T-helper 9 cell (primary cell): ENCODE data around the gene WDFY4.
A peak's percentile ranks its signal among the peaks of the same experiment; 100 is the strongest.

Source experiments
- DNase-seq: peaks from one replicate; pipeline ENCODE4 v3.0.0-alpha.2; 2020

Gene WDFY4

DNA sequence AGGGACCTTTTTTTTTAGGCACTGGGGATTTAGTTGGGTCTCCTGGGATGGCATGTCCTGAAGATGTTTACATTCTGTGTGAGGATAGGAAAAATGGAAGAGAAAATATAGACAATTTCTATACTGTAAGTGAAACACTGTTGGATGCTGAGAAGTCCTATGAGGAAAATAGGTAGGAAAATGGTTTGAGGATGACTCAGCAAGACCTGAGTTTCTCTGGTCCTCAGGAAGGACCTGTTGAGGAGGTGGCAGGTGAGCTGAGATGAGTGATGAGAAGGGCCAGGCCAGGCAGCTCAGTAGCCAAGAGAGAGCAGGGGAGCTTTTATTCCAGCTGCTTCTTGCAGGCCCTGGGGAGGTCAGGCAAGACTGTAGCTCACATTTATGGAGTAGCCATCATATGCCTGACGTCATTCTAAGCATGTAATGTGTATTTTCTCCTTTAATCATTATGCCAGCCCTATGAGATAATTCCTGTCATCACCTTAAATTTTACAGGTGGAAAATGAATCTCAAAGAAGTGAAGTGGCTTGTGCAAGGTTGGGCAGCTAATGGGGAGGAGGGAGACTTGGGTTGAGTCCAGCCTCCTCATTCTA, 274.0 kb downstream of the WDFY4 start:
- no peak for DNase-seq

DNA sequence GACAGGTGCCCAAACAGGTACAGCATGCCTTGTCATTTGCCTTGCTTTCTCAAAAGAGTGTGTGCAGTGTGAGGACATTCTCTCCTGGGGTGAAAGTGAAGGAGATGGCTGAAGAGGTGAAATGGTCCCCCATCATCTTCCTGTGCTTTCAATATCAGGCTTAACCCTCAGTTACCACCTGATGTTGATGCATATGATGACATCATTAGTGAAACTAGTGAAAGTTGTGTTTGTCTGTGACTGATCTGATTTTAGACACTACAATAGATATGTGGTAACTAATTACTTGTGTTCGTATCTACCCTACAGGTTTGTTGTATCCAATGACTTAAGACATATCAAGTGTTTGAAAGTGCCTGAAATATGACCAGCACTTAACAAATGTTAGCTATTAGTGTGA, 279.4 kb downstream of the WDFY4 start:
- DNase-seq = no peak

- no peak for DNase-seq
Observed at GRCh38 chr10:48965460-48965859, 280.8 kb downstream of the WDFY4 start.

DNA sequence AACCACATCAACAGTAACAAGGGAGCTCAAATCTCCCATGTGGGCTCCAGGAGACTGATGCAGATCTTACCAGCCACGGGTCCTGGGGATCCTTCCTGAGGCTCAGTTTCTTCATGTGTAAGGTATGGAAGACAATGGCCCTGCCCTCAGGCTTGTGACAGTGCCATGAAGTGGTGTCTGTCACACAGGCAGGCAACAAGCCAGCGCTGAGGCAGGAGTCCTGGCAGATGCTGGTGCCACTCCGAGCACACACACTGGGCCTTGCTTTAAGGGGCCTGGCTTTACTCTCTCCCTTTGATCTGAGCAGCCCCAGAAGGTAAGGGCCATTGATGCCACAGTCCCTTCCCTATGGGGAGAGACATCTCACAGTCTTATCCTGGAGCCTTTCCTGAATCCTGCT, 283.4 kb downstream of the WDFY4 start:
- no peak for DNase-seq

DNA sequence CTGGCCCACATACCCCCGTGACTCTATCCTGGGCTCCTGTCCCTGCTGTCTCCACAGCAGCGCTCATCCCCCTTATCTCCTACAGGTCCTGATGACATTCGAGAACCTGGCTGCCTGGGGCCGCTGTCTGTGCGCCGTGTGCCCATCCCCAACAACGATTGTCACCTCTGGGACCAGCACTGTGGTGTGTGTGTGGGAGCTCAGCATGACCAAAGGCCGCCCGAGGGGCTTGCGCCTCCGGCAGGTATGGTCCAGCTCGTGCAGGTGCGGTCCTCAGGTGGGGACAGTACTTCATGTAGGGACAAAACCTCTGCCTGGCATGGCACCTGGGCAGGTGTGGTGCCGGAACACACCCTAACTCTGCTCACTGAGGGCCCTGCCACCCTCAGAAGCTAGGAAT, 285.4 kb downstream of the WDFY4 start:
- DNase-seq = no peak

- DNase-seq = no peak
Observed at GRCh38 chr10:48970654-48971053, 286.0 kb downstream of the WDFY4 start.

DNA sequence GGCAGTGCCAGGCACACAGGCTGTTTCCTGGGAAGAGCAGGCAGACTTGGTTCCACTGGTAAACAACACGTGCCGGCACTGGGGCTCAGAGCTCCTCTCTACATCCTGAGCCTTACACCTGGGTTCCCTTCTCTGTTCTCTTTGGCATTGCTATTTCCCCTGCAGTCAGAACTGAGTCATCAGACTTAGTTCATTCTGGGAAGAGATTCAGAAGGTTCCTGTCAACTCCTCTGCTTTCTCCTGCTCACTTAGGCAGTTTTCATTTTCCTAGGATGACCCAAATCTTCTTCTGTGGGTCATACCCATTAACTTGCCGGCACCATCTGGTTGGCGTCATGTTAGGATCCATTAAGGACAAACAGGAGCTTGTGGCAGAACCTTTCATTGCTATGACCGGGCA, 288.4 kb downstream of the WDFY4 start:
- no peak for DNase-seq

- DNase-seq = no peak
Observed at GRCh38 chr10:48974510-48975156, 290.0 kb downstream of the WDFY4 start.

DNA sequence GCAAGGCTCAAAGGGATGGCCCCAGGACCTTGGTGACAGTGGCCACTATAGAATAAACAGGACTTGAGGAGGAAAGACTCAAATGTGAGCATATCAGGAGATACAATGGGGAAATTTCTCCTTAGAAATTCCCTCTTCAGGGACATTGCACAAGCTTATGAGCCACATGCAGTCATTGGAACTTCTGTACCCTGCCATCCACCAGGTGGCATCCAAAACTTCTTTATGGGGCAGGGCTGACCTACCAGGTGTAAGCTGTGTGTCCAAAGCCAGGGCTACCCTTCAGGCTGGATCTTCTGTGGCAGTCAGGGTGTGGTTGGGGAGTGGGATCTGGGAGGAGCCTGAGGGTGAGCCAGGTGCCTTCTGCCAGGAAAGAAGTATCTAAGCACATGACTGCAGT, 291.5 kb downstream of the WDFY4 start:
- DNase-seq = no peak

DNA sequence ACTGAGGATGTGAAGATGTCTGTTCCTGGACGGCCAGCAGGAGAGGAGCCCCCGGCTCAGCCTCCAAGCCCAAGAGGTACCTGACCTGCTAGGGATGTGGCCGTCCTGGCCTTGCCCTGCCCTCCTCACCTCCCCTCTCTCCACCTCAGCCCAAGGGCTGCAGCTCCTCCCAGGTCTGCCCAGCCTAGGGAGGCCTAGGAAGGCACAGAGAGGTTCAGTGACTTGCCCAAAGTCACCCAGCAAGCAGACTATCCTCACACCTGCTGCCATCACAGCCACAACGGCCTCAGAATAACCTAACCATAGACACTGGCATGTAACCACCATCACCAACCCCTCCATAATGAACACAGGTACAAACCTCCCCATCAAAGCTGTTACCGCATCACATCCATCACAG, 293.6 kb downstream of the WDFY4 start:
- no peak for DNase-seq

GRCh38 chr10:48981310-48981907, 296.7 kb downstream of the WDFY4 start:
- peak; percentile 25 for DNase-seq

GRCh38 chr10:48982584-48982983, 297.9 kb downstream of the WDFY4 start:
- no peak for DNase-seq

- no peak for DNase-seq
Observed at GRCh38 chr10:48983648-48984351, 299.1 kb downstream of the WDFY4 start.

GRCh38 chr10:48985621-48986158, 301.0 kb downstream of the WDFY4 start:
- DNase-seq = no peak

DNA sequence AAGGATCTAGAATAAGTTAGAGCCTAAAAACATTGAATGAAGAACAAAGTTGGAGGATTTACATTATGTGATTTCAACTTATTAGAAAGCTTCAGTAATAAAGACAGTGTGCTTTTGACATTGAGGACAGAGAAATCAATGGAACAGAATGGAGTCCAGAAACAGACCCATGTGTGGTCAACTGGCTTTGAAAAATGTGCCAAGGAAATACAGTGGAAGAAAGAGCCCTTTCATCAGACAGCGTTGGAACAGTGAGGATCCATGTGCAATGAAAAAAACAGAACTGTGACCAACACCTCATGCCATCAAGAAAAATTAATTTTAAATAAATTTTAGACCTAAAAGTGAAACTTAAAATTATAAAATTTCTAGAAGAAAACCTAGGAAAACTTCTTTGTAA, 305.6 kb downstream of the WDFY4 start:
- DNase-seq = no peak

DNA sequence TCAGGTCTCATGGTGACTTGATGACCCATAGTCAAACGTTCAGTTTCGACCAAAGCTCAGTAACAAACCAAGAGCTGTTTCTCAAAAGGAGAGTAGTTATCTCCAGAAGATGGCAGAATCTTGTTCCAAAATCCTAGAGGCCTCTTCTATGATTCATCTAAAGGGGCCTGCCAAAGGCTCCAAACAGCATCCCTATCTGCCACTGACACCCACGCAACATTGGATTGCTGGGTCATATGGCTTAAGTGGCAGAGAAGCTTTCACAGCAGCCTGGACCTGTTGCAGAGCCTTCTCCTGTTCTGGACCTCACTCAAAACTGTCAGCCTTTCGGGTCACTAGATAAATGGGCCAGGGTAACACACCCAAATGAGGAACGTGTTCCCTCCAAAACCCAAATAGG, 309.0 kb downstream of the WDFY4 start:
- DNase-seq = no peak

DNA sequence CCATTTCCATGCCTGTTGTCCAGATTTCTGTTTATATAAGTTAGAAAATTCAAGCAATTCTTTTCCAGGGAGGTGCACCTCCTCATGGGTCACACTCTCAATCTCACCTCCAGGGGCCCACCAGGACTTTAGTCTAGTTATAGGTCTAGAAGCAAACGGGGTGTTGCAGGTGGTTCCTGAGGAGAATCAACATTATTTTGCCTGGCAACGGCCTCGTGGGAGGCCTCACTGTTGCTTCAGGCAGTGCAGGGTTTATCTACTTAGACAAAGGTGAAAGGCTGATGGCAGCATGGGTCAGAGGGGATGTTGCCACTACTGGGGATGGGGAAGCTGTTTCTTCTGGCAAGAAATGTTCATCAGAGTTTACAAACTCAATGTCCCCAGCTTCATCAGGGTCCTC, 311.7 kb downstream of the WDFY4 start:
- no peak for DNase-seq

- DNase-seq = no peak
Observed at GRCh38 chr10:48999346-48999745, 314.7 kb downstream of the WDFY4 start.

GRCh38 chr10:49000437-49001398, 316.0 kb downstream of the WDFY4 start:
- no peak for DNase-seq

GRCh38 chr10:49001402-49001801, 316.7 kb downstream of the WDFY4 start:
- no peak for DNase-seq

DNA sequence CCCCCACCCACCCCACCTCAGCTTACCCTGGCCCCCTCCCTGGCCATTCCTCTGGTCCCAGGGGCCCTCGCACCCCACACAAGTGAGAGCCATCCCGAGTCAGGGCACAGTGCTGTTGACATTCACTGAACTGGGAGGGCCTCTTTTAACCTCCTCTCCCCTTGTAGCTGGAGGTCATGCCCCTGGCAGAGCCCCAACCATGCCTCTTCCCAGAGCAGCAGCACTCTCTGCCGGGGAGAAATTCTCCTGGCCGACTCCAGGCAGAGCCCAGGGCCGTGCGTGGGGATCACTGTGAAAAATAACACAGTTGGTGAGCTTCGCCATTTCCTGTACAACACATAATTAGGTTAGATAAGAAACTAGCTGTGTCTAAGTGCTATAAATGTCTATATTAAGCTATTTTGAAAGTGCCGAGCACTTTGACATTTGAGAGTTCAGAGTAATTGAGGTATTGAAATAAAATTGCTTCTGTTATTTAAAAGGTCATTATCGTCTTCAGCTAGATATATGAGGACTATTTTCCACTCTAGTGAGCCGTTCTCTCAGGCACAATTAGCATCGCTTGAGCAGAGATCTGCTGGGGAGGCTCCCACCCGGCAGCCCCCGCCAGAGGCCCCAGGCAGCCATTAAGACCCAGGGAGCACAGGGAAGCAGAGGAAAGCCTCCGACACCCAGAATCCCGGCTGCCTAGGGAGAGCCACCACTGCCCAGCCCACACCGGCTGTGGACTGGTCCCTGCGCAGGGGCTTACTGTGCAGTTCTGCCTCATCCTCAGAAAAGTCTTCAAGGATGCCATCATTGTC, 317.4 kb downstream of the WDFY4 start:
- DNase-seq = no peak

DNA sequence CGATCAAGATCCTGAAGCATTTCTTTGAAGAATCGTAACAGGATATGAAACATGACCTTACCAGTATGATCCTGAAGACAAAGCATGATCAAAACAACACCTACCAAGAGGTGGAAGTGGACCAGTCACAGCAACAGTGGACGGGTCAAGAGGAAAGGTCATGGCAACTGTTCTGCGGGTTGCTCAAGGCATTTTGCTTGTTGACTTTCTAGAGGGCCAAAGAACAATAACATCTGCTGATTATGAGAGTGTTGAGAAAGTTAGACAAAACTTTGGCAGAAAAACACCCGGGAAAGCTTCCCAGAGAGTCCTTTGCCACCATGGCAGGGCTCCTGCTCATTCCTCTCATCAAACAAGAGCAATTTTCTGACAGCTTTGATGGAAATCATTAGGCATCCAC, 320.6 kb downstream of the WDFY4 start:
- DNase-seq = no peak
